GM12864 (cell line): ENCODE results near the gene NINL.

ENCODE experiments used
- DNase-seq: peaks from one replicate; pipeline ENCODE4 v3.0.0-alpha.2; 2011; ENCODE audit warnings: low read depth
- H3K4me3 ChIP-seq: 2 replicates; pipeline ENCODE4 v1.5.1; 2011; ENCODE audit warnings: mild to moderate bottlenecking, low read depth, low read length, control low read depth
- TF ChIP-seq, protein P1 (sequence below): IDR thresholded peaks from 2 replicates; pipeline ENCODE4 v1.5.1; 2011; ENCODE audit warnings: low read depth, mild to moderate bottlenecking, moderate library complexity, low read length, control low read depth, inconsistent platforms; ENCODE audit errors: missing control alignments

Gene NINL

DNA sequence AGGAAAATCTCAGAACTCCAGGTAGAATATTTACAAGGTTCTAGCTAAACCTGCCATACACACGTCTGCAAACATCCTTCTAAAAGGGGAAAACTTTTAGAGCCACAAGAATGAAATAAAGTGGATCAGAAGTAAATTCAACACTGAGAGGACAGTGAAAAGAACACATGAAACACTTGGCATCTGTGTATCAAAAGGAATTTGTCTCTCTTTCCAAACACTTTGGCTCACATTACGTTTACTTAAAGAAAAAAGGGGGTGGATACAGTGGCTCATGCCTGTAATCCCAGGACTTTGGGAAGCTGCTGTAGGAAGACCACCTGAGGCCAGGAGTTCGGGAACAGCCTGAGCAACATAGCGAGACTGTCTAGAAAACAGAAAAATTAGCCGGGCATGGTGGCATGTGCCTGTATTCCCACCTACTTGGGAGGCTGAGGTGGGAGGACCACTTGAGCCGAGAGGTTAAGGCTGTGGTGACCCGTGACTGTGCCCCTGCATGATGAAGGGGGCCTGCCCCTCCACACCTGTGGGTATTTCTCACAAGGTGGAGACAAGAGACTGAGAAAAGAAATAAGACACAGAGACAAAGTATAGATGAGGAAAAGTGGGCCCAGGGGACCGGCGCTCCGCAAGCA is 35.4 kb downstream of the NINL start:
- TF ChIP-seq, protein P1, sequence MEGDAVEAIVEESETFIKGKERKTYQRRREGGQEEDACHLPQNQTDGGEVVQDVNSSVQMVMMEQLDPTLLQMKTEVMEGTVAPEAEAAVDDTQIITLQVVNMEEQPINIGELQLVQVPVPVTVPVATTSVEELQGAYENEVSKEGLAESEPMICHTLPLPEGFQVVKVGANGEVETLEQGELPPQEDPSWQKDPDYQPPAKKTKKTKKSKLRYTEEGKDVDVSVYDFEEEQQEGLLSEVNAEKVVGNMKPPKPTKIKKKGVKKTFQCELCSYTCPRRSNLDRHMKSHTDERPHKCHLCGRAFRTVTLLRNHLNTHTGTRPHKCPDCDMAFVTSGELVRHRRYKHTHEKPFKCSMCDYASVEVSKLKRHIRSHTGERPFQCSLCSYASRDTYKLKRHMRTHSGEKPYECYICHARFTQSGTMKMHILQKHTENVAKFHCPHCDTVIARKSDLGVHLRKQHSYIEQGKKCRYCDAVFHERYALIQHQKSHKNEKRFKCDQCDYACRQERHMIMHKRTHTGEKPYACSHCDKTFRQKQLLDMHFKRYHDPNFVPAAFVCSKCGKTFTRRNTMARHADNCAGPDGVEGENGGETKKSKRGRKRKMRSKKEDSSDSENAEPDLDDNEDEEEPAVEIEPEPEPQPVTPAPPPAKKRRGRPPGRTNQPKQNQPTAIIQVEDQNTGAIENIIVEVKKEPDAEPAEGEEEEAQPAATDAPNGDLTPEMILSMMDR: no peak
- H3K4me3 ChIP-seq: no peak overlapping the region
- no peak for DNase-seq

DNA sequence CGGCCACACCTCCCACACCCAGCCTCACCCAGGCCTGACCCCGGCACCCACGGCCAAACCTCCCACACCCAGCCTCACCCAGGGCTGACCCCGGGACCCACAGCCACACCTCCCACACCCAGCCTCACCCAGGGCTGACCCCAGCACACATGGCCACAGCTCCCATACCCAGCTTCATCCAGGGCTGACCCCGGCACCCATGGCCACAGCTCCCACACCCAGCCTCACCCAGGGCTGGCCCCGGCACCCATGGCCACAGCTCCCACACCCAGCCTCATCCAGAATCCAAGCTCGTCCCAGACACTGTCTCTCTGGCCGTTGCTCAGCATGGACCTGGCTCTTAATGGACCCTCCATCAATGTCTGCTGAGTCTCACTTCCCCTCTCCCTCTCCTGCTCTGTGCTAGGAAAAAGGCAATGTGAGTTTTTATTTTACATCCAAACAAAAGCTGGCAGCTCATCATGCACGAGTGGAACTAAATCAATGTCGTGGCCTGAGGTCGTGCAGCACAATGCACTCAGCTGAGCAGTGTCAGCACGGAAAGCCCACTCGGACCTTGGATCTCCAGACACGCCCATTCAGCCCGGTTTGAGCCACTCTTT is 36.1 kb downstream of the NINL start:
- no peak overlapping the region for H3K4me3 ChIP-seq
- TF ChIP-seq, protein P1: no peak
- DNase-seq: no peak

DNA sequence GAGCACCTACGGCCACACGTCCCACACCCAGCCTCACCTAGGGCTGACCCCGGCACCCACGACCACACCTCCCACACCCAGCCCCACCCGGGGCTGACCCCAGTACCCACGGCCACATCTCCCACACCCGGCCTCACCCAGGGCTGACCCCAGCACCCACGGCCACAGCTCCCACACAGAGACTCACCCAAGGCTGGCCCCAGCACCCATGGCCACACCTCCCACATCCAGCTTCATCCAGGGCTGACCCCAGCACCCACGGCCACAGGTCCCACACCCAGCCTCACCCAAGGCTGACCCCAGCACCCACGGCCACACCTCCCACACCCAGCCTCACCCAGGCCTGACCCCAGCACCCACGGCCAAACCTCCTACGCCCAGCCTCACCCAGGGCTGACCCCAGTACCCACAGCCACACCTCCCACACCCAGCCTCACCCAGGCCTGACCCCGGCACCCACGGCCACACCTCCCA is 36.7 kb downstream of the NINL start:
- no peak for DNase-seq
- TF ChIP-seq, protein P1: no peak
- H3K4me3 ChIP-seq: no peak overlapping the region

DNA sequence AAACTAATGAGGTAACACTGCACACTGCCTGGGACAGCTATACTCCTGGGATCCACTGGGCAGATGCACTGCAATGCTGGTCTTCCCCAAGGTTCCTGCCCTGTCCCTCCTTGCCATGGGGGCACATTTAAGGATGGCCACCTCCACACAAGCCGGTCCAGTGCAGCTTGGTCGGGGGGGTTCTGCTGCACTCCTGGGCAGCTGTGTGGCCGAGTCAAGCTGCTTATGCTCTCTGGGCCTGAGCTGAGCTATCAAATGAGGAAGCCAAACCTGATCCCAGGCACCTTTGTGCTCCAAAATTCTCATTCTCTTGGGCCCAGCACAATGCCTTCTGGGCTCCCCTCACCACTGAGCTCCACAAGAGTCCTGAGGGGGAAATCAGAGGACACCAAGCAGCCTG is 37.3 kb downstream of the NINL start:
- H3K4me3 ChIP-seq: no peak overlapping the region
- TF ChIP-seq, protein P1: no peak
- no peak for DNase-seq

DNA sequence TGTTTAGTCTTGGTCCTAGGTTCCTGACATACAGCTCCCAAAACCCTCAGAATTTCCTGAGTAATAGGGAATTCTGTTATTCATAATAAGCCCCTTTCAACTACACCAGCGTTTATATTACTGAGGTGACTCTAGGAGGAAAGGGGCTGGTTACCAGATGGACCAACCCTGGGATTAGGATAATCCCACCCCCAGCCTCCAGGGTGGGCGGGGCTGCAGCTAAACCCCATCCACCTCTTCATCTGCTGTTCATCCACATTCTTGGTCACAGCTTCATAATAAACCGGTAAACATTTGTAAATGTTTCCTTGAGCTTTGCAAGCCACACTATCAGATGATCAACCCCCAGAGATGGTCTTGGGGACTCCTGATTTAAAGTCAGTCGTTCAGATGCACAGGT is 38.3 kb downstream of the NINL start:
- TF ChIP-seq, protein P1: no peak
- no peak overlapping the region for H3K4me3 ChIP-seq
- DNase-seq: no peak

DNA sequence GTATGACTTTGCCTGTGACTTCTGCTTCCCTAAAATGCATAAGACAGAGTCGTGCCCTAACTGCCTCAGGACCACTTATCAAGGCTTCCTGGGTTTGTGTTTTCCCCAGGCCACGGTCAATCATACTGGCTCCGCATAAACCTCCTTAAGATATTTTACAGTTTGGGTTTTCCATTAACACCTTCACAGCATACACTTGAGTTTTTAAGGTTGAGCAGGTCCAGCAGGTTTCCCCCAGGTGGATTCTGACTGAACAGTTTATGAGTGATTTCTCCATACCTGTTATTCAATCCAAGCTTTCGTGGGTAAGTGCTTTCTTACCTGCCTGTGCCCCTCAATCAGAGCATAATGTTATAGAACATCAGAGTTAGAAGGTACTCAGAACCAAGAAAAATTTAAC is 39.3 kb downstream of the NINL start:
- H3K4me3 ChIP-seq: no peak overlapping the region
- TF ChIP-seq, protein P1: no peak

DNA sequence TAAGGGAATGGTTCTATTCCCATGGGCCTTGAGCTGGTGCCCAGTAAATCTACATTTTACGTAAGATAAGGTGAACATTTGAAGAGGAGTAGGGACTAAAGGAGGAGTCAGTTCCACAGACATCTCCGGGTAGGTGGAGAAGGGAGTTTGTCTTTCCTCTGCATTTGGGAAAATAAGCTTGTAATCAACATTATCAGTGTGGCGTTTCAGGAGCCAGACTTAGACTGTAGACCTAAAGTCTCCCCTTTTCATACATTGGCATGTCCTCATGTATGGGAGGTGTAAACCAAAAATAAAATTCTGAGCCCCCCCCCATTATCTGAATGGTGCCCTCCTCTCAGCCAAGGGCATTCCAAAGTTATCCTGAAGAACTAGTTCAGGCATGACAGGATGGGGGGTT is 40.2 kb downstream of the NINL start:
- TF ChIP-seq, protein P1: no peak
- DNase-seq: no peak
- no peak overlapping the region for H3K4me3 ChIP-seq

More for the DNA sequence above, 39.3 kb downstream of the NINL start:
- no peak for DNase-seq
